B cell (primary cell): Measurements from ENCODE around the gene CD63. TPM values are rescaled to one million over a fixed set of nuclear protein-coding genes. Genes with fewer than 3 reads are reported as not detected.
A peak's percentile ranks its signal among the peaks of the same experiment; 100 is the strongest.

Source experiments
- ATAC-seq: fragments of 200-7000 bp; cut with Tn5 transposase; one replicate; pipeline ENCODE4 v1.10.0; 2021; ENCODE audit warnings: low read depth, mild to moderate bottlenecking, moderate number of reproducible peaks, moderate library complexity
- CTCF ChIA-PET: fragments of 350-600 bp; sonication (Branson Sonifier 250); formaldehyde crosslinking; loops from one replicate; lab custom pipeline; 2021; ENCODE audit warnings: antibody characterized with exemption, inconsistent platforms; lab: Charles Lee
- POLR2A ChIA-PET: fragments of 350-600 bp; sonication (Branson Sonifier 250); formaldehyde crosslinking; loops from one replicate; lab custom pipeline; 2021; ENCODE audit warnings: antibody characterized with exemption; lab: Charles Lee
- DNase-seq: peaks from one replicate; pipeline ENCODE4 v3.0.0; 2013
- H2AFZ ChIP-seq: 2 replicates; pipeline ENCODE4 v1.6.1; 2012; ENCODE audit warnings: mild to moderate bottlenecking, low read depth, low read length; ENCODE audit not compliant: insufficient read depth, poor library complexity, severe bottlenecking
- H3K27ac ChIP-seq, 2 donors: 1 replicate in 1 of 2; 2 replicates in 1 of 2; pipeline ENCODE4 v1.5.1; 2012 to 2013; ENCODE audit warnings: low read length in 2 of 2, mild to moderate bottlenecking in 2 of 2, moderate library complexity in 1 of 2
- H3K27me3 ChIP-seq, 4 experiments: fragments of 200-600 bp in 1 of 4; sonication (generic) in 1 of 4; replicated peaks in 1 of 4; 1 replicate in 2 of 4; 2 replicates in 2 of 4; pipeline versions ENCODE4 v1.6.1 to v1.7.0; 2013 to 2016; ENCODE audit warnings: low read length in 3 of 4, mild to moderate bottlenecking in 2 of 4, mixed read lengths in 1 of 4, moderate library complexity in 1 of 4; ENCODE audit not compliant: insufficient read depth in 4 of 4, control insufficient read depth in 3 of 4; ENCODE audit errors: control extremely low read depth in 1 of 4
- H3K36me3 ChIP-seq, 2 experiments: replicated peaks in 1 of 2; 1 replicate in 1 of 2; 2 replicates in 1 of 2; pipeline versions ENCODE4 v1.6.1 to v1.7.1; 2013; ENCODE audit warnings: low read length in 1 of 2; ENCODE audit not compliant: insufficient read depth in 2 of 2, control insufficient read depth in 1 of 2; ENCODE audit errors: control extremely low read depth in 1 of 2, extremely low read depth in 1 of 2
- H3K4me1 ChIP-seq, 2 donors: fragments of 200-600 bp in 1 of 2; sonication (generic) in 1 of 2; 1 replicate in 1 of 2; 2 replicates in 1 of 2; pipeline versions ENCODE4 v1.5.1 to v1.6.1; 2013 to 2017; ENCODE audit warnings: low read length in 2 of 2; ENCODE audit not compliant: control insufficient read depth in 2 of 2, insufficient read depth in 2 of 2
- H3K4me2 ChIP-seq: replicated peaks from 2 replicates; pipeline ENCODE3; 2012; ENCODE audit warnings: mild to moderate bottlenecking, low read depth, low read length; ENCODE audit not compliant: poor library complexity, severe bottlenecking
- H3K4me3 ChIP-seq, 5 experiments: fragments of 200-600 bp in 1 of 5; sonication (generic) in 1 of 5; 1 replicate in 3 of 5; 2 replicates in 2 of 5; pipeline versions ENCODE4 v1.5.1 to v1.7.0; 2011 to 2016; ENCODE audit warnings: low read length in 4 of 5, mild to moderate bottlenecking in 4 of 5, low read depth in 2 of 5, control low read depth in 1 of 5, moderate library complexity in 1 of 5; ENCODE audit not compliant: insufficient read depth in 1 of 5; ENCODE audit errors: control extremely low read depth in 1 of 5, extremely low read depth in 1 of 5
- H3K79me2 ChIP-seq: fragments of 200-600 bp; sonication (generic); one replicate; pipeline ENCODE4 v1.6.0; 2016; ENCODE audit warnings: low read length; ENCODE audit not compliant: control insufficient read depth, insufficient read depth
- H3K9ac ChIP-seq: fragments of 200-600 bp; sonication (generic); 2 replicates; pipeline ENCODE4 v1.6.1; 2017; ENCODE audit warnings: mild to moderate bottlenecking, low read length, moderate library complexity
- H3K9me3 ChIP-seq, 3 donors: one replicate each; pipeline versions ENCODE4 v1.6.1 to v1.7.1; 2013; ENCODE audit warnings: low read length in 2 of 3; ENCODE audit not compliant: control insufficient read depth in 2 of 3, insufficient read depth in 1 of 3; ENCODE audit errors: control extremely low read depth in 1 of 3
- H4K20me1 ChIP-seq: 2 replicates; pipeline ENCODE4 v1.6.0; 2012; ENCODE audit warnings: mild to moderate bottlenecking, low read length; ENCODE audit not compliant: insufficient read depth, control insufficient read depth, poor library complexity, severe bottlenecking
- H3K27ac Mint-ChIP-seq: one replicate; pipeline ENCODE4 v1.8.0; 2021; ENCODE audit warnings: mixed read lengths
- H3K27me3 Mint-ChIP-seq: one replicate; pipeline ENCODE4 v1.8.0; 2021; ENCODE audit warnings: mixed read lengths
- H3K4me1 Mint-ChIP-seq: one replicate; pipeline ENCODE4 v1.8.0; 2021; ENCODE audit warnings: mixed read lengths
- H3K4me3 Mint-ChIP-seq: one replicate; pipeline ENCODE4 v1.8.0; 2021; ENCODE audit warnings: mixed read lengths
- H3K9me3 Mint-ChIP-seq: one replicate; pipeline ENCODE4 v1.8.0; 2022; ENCODE audit warnings: mixed read lengths; ENCODE audit not compliant: insufficient read depth
- EZH2 ChIP-seq: IDR thresholded peaks from 2 replicates; pipeline ENCODE4 v1.6.1; 2012; ENCODE audit warnings: borderline replicate concordance, low read depth, mild to moderate bottlenecking, moderate library complexity, low read length; ENCODE audit not compliant: insufficient read depth, poor library complexity, severe bottlenecking
- WGBS: methylation state at CpG from one replicate; pipeline ENCODE4 v1.1.5; 2013; ENCODE audit warnings: missing lambda C conversion rate; ENCODE audit not compliant: insufficient coverage; 5-methylcytosine and 5-hydroxymethylcytosine counted together
- intact Hi-C: fragments of 100-400 bp; cut with micrococcal nuclease; formaldehyde crosslinking; loops from one replicate; pipeline ENCODE4 v1.10.0; 2022
- polyA plus RNA-seq: library from polyadenylated mRNA; depleted of rRNA; stranded (reverse); fragments of >200 nt; gene quantifications from 2 replicates; pipeline ENCODE4 v1.2.3, GENCODE V29; 2012
- total RNA-seq, 2 donors: library from RNA; stranded (reverse); fragments of 120-200 nt in 1 of 2; gene quantifications; 1 replicate in 1 of 2; 2 replicates in 1 of 2; pipeline versions ENCODE4 v1.2.3 to v1.2.4, GENCODE V29; 2013 to 2022
- TF ChIP-seq, protein P1 (sequence below): fragments of 200-600 bp; IDR thresholded peaks from one replicate; pipeline ENCODE4 v1.8.0; 2022; ENCODE audit warnings: antibody characterized with exemption, mild to moderate bottlenecking

The CD63 gene
- total and polyA plus RNA-seq, 2 donors (not counting 1 experiment from before 2014, with no cell fraction given): 43.0 to 104 TPM

DNA sequence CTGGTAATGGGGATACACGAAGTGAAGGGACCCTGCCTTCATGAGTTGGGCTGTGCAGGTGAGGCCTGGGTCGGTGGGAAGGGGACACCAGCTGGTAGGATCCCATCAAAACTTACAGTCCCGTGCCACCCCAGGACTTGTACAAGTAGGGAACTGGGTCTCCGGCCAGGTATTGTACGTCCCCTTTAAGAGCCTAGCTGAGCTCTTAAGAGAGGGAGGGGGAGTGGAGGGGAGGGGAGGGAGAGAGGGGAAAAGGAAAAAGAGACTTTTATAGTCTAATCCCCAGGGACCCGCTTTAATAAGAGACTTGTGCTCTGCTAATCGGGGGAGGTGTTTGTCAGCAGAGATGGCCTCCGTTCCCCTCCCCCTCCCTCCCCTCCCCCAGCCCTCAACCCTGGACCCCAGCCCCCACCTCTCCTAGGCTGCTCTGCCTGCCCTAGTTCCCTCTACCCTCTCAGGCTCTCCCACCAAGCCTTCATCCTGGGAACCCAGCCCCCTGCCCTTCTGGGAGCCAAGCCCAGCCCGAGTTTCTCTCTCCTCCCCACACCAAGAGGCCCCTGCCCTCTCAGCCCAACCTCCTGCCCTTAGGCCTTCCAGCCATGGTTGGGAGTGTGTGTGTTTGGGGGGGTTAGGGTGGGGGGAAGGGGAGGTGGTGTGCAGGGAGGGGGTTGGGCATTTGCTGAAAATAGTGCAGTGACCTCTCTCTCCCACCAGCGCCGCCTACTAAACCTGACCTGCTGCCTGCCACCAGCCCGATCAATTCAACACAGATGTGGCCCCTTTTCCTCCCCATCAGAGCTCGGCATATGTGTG, 16.8 kb upstream of the CD63 start:
- Mint-ChIP-seq H3K4me1 (peaks cover 37% of the 10 kb centered on the region), H3K4me3 (peak overlapping the region; percentile 97), H3K27ac (peak overlapping the region; percentile 86), H3K27me3 (no peaks in the 10 kb centered on the region), H3K9me3 (no peaks in the 10 kb centered on the region)
- Histone ChIP-seq H4K20me1 (no peaks in the 10 kb centered on the region), H3K27ac (no peak overlapping the region), H3K36me3 (peaks cover 0 to 6% of the 10 kb centered on the region in 2 experiments), H2AFZ (peak overlapping the region; percentile 19), H3K9me3 (no peaks in the 10 kb centered on the region), H3K4me2 (peak overlapping the region; percentile 97), H3K9ac (no peak overlapping the region), H3K4me1 (peaks cover 20 to 32% of the 10 kb centered on the region in 2 donors), H3K27me3 (no peaks in the 10 kb centered on the region), H3K4me3 (peak overlapping the region in 2 of 5 experiments; percentile 21 to 27), H3K79me2 (peaks cover 6% of the 10 kb centered on the region)
- WGBS: 31% methylated on average over 6 of the region's 13 CpGs
- CTCF ChIA-PET: interaction anchor here (1.0 to 4.3 kb wide), 5 partner anchors 7 to 195 kb away, joined by 3 to 12 read pairs (median 4); no protein-coding TSS in a partner anchor
- POLR2A ChIA-PET: interaction anchor here (0.5 to 1.5 kb wide), 3 partner anchors 72 to 814 kb away, joined by 3 to 6 read pairs (median 3); partner anchors contain the start of genes ORMDL2 and SARNP
- intact Hi-C loops: no loop called here
- ATAC-seq: peak; percentile 28
- no peak for DNase-seq
- TF ChIP-seq EZH2: no peak
- TF ChIP-seq, protein P1, sequence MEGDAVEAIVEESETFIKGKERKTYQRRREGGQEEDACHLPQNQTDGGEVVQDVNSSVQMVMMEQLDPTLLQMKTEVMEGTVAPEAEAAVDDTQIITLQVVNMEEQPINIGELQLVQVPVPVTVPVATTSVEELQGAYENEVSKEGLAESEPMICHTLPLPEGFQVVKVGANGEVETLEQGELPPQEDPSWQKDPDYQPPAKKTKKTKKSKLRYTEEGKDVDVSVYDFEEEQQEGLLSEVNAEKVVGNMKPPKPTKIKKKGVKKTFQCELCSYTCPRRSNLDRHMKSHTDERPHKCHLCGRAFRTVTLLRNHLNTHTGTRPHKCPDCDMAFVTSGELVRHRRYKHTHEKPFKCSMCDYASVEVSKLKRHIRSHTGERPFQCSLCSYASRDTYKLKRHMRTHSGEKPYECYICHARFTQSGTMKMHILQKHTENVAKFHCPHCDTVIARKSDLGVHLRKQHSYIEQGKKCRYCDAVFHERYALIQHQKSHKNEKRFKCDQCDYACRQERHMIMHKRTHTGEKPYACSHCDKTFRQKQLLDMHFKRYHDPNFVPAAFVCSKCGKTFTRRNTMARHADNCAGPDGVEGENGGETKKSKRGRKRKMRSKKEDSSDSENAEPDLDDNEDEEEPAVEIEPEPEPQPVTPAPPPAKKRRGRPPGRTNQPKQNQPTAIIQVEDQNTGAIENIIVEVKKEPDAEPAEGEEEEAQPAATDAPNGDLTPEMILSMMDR: no peak
